SJCRH30 (cell line): ENCODE data around the gene ME3. TPM values are rescaled to one million over a fixed set of nuclear protein-coding genes. Genes with fewer than 3 reads are reported as not detected.

Source experiments
- DNase-seq, 2 experiments: peaks; one replicate each; pipeline ENCODE4 v3.0.0-alpha.2; 2015 to 2020
- H3K27ac ChIP-seq: fragments of 250-450 bp; sonication (Bioruptor Pico); 2 replicates; pipeline ENCODE4 v1.5.1; 2020; ENCODE audit warnings: mild to moderate bottlenecking, moderate library complexity
- H3K27me3 ChIP-seq: fragments of 250-450 bp; sonication (Bioruptor Pico); 2 replicates; pipeline ENCODE4 v1.5.1; 2020; ENCODE audit warnings: mild to moderate bottlenecking, moderate library complexity
- H3K36me3 ChIP-seq: fragments of 250-450 bp; sonication (Bioruptor Pico); 2 replicates; pipeline ENCODE4 v1.5.1; 2020; ENCODE audit warnings: mild to moderate bottlenecking, moderate library complexity
- H3K4me1 ChIP-seq: fragments of 250-450 bp; sonication (Bioruptor Pico); 2 replicates; pipeline ENCODE4 v1.5.1; 2020; ENCODE audit warnings: mild to moderate bottlenecking, moderate library complexity
- H3K4me3 ChIP-seq: fragments of 250-450 bp; sonication (Bioruptor Pico); 2 replicates; pipeline ENCODE4 v1.5.1; 2020; ENCODE audit warnings: mild to moderate bottlenecking, moderate library complexity
- H3K9me3 ChIP-seq: fragments of 250-450 bp; sonication (Bioruptor Pico); replicated peaks from 2 replicates; pipeline ENCODE4 v1.5.1; 2020; ENCODE audit warnings: mild to moderate bottlenecking, moderate library complexity
- total RNA-seq: library from RNA; depleted of rRNA; stranded (reverse); fragments of >200 nt; shearing (Covaris generic); gene quantifications from 2 replicates; pipeline ENCODE4 v1.2.3, GENCODE V29; 2014

The ME3 gene
- total RNA-seq, 1 experiment from 2014 or later = not detected

- DNase-seq = peak; percentile 37 to 64
- H3K36me3 ChIP-seq = no peaks in the 10 kb centered on the region
- no peaks in the 10 kb centered on the region for H3K27me3 ChIP-seq
- H3K9me3 ChIP-seq = no peaks in the 10 kb centered on the region
- no peak overlapping the region for H3K4me3 ChIP-seq
- no peak overlapping the region for H3K27ac ChIP-seq
- peaks cover 20% of the 10 kb centered on the region for H3K4me1 ChIP-seq
Observed at GRCh38 chr11:86678823-86679222, 6.4 kb upstream of the ME3 start.

GRCh38 chr11:86678296-86678695 is 5.9 kb upstream of the ME3 start:
- DNase-seq = peak in 1 of 2 experiments; percentile 28

GRCh38 chr11:86676533-86677154 is 4.2 kb upstream of the ME3 start:
- Histone ChIP-seq H3K9me3 (no peaks in the 10 kb centered on the region), H3K27me3 (no peaks in the 10 kb centered on the region), H3K27ac (no peak overlapping the region), H3K4me3 (no peak overlapping the region), H3K36me3 (no peaks in the 10 kb centered on the region), H3K4me1 (peaks cover 20% of the 10 kb centered on the region)
- DNase-seq = peak; percentile 23 to 57

More at GRCh38 chr11:86678296-86678695, 5.9 kb upstream of the ME3 start:
- Histone ChIP-seq H3K4me1 (peaks cover 20% of the 10 kb centered on the region), H3K36me3 (no peaks in the 10 kb centered on the region), H3K27ac (no peak overlapping the region), H3K27me3 (no peaks in the 10 kb centered on the region), H3K4me3 (no peak overlapping the region), H3K9me3 (no peaks in the 10 kb centered on the region)

GRCh38 chr11:86676010-86676409 is 3.6 kb upstream of the ME3 start:
- DNase-seq = no peak
- Histone ChIP-seq H3K27me3 (no peaks in the 10 kb centered on the region), H3K9me3 (no peaks in the 10 kb centered on the region), H3K4me1 (peaks cover 20% of the 10 kb centered on the region), H3K4me3 (no peak overlapping the region), H3K36me3 (no peaks in the 10 kb centered on the region), H3K27ac (no peak overlapping the region)

- DNase-seq = no peak
- no peak overlapping the region for H3K4me3 ChIP-seq
- no peaks in the 10 kb centered on the region for H3K27me3 ChIP-seq
- peaks cover 20% of the 10 kb centered on the region for H3K4me1 ChIP-seq
- no peaks in the 10 kb centered on the region for H3K9me3 ChIP-seq
- no peak overlapping the region for H3K27ac ChIP-seq
- no peaks in the 10 kb centered on the region for H3K36me3 ChIP-seq
Observed at GRCh38 chr11:86675017-86675416, 2.6 kb upstream of the ME3 start.

GRCh38 chr11:86673872-86674750 is 1.7 kb upstream of the ME3 start:
- H3K27ac ChIP-seq = no peak overlapping the region
- DNase-seq = no peak
- H3K36me3 ChIP-seq = no peaks in the 10 kb centered on the region
- H3K4me3 ChIP-seq = no peak overlapping the region
- H3K27me3 ChIP-seq = no peaks in the 10 kb centered on the region; the same call in 1 of the 2 replicates
- H3K4me1 ChIP-seq = peaks cover 18% of the 10 kb centered on the region
- H3K9me3 ChIP-seq = no peaks in the 10 kb centered on the region

DNA sequence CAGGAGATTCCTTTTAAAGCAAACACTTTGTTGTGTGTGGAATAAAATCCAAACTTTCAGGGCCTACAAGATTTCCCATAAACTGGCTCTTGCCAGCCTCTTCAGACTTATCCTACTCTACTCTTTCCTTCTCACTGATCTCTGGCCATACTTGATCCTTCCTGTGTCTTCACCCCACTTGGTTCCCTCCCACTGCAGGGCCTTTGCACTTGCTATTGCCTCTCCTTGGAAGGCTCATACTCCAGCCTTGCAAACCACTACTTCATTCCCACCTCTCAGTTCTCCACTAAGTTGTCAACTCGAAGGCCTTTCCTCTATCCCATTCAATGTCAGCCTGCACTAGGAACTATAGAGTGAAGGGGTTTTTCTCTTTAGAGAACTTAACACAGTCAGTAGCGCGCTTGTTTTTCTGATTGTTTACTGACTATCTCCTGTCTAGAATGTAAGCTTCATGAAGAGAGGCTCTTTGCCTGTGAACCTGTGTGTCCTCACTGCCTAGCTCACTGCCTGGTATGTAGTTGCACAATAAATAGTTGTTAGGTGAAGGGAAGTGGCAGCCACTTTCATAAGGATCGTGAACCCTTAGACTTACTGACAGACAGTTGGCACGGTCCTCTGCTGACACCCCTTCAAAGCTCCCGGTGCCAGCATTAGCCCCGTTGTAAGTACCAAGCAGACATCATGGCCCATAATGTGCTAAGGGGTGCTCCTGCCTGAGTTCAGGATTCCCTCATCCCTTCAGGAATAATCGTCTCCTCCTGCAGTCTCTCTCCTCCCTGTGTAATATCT is 833 bp upstream of the ME3 start:
- Histone ChIP-seq H3K27me3 (no peaks in the 10 kb centered on the region; the same call in 1 of the 2 replicates), H3K4me1 (peaks cover 9% of the 10 kb centered on the region), H3K36me3 (no peaks in the 10 kb centered on the region), H3K4me3 (no peak overlapping the region), H3K27ac (no peak overlapping the region), H3K9me3 (no peaks in the 10 kb centered on the region)
- no peak for DNase-seq

GRCh38 chr11:86671531-86672006 is 847 bp downstream of the ME3 start:
- Histone ChIP-seq H3K4me3 (no peak overlapping the region), H3K27ac (no peak overlapping the region)
- no peak for DNase-seq

DNA sequence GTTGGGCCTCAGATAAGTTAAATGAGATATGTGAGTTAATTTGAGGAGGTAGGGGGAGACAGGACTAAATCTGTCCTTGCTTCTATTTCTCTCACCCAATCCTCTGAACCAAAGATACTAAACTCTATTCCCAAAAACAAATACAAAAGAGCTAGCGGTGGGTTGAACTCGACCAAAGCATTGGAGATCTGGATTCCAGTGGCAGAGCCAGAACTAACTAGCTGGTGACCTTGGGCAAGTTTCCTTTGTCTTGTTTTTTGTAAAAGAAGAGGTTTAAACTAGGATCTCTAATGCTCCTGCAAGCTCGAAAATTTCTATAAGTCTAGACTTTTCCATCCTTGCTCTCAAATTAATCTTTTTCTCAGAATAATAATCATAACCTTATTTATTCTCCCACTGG is 1.5 kb downstream of the ME3 start:
- no peaks in the 10 kb centered on the region for H3K4me1 ChIP-seq
- no peak for DNase-seq
- peaks cover 2% of the 10 kb centered on the region for H3K27me3 ChIP-seq
- no peak overlapping the region for H3K27ac ChIP-seq
- H3K4me3 ChIP-seq = no peak overlapping the region
- no peaks in the 10 kb centered on the region for H3K36me3 ChIP-seq
- H3K9me3 ChIP-seq = no peaks in the 10 kb centered on the region

More at GRCh38 chr11:86671531-86672006, 847 bp downstream of the ME3 start:
- Histone ChIP-seq H3K36me3 (no peaks in the 10 kb centered on the region), H3K27me3 (no peaks in the 10 kb centered on the region; the same call in 1 of the 2 replicates), H3K9me3 (no peaks in the 10 kb centered on the region), H3K4me1 (no peaks in the 10 kb centered on the region)

DNA sequence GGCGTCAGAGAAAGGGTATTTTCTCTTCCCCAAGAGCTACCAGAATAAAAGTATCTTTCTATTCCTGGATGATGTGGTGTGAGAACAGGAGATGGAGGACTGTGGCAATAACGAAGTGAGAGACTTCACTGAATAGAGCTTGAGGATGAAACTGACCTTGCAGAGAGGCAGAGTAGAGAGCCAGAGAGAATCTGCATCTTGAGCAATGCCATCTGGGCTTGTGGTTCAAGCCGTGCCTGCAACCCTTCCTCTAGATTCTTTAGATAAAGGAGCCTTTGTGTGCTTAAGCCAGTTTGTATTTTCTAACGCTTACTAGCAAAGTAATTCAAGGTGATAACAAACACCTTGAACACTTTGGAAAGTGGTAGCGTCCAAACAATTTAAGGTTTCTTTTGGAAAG is 2.2 kb downstream of the ME3 start:
- H3K4me1 ChIP-seq = no peaks in the 10 kb centered on the region
- no peaks in the 10 kb centered on the region for H3K36me3 ChIP-seq
- DNase-seq = no peak
- no peak overlapping the region for H3K27ac ChIP-seq
- H3K27me3 ChIP-seq = peaks cover 2% of the 10 kb centered on the region
- H3K4me3 ChIP-seq = no peak overlapping the region
- H3K9me3 ChIP-seq = no peaks in the 10 kb centered on the region

- no peaks in the 10 kb centered on the region for H3K36me3 ChIP-seq
- no peak overlapping the region for H3K27ac ChIP-seq
Observed at GRCh38 chr11:86669424-86669823, 3.0 kb downstream of the ME3 start.

DNA sequence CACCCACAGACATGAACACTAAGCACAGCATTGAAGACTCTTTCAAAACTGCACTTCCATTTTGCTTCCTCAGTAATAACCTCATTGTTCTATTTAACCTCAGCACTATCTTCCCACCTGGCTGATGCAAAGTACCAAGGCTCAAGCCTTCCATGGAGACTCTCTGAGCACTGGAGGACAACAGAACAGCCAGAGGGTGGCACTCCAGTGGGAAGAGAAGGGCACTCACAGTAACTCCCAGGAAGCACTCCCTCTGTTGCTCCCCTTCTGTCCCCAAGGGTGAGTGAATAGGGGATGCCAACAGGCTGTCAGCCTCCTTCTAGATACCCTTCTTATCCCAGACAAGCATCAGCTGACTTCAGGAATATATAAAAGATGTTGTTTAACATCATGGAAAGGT is 3.5 kb downstream of the ME3 start:
- Histone ChIP-seq H3K9me3 (no peaks in the 10 kb centered on the region), H3K27me3 (peaks cover 5% of the 10 kb centered on the region), H3K27ac (no peak overlapping the region), H3K4me1 (no peaks in the 10 kb centered on the region), H3K36me3 (no peaks in the 10 kb centered on the region), H3K4me3 (no peak overlapping the region)
- no peak for DNase-seq

More at GRCh38 chr11:86669424-86669823, 3.0 kb downstream of the ME3 start:
- H3K4me3 ChIP-seq = no peak overlapping the region
- DNase-seq = no peak
- H3K9me3 ChIP-seq = no peaks in the 10 kb centered on the region
- no peaks in the 10 kb centered on the region for H3K4me1 ChIP-seq
- peaks cover 5% of the 10 kb centered on the region for H3K27me3 ChIP-seq

GRCh38 chr11:86666193-86666592 is 6.2 kb downstream of the ME3 start:
- DNase-seq = no peak
- Histone ChIP-seq H3K27me3 (peaks cover 5% of the 10 kb centered on the region), H3K27ac (no peak overlapping the region), H3K4me3 (no peak overlapping the region), H3K36me3 (no peaks in the 10 kb centered on the region), H3K4me1 (no peaks in the 10 kb centered on the region), H3K9me3 (no peaks in the 10 kb centered on the region)

DNA sequence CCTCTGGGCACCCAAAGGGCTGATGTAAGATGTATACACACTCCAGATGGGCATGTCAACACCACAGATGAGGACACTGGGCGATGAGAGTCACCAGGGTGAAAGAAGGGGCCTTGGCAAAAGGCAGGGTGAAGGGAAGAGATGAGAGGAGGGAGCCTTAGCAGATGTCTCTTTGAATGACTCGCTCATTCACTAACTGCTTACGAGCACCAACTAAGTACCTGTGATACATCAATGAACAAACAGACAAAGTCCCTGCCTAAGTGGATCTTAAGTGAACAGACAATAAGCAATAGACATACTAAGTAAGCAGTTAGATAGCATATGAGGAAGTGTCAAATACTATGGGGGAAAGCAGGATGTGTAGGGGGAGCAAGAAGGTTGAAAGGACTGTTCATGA is 7.5 kb downstream of the ME3 start:
- no peak for DNase-seq
- Histone ChIP-seq H3K9me3 (no peaks in the 10 kb centered on the region), H3K27me3 (peaks cover 5% of the 10 kb centered on the region), H3K4me1 (no peaks in the 10 kb centered on the region), H3K4me3 (no peak overlapping the region), H3K27ac (no peak overlapping the region), H3K36me3 (no peaks in the 10 kb centered on the region)

DNA sequence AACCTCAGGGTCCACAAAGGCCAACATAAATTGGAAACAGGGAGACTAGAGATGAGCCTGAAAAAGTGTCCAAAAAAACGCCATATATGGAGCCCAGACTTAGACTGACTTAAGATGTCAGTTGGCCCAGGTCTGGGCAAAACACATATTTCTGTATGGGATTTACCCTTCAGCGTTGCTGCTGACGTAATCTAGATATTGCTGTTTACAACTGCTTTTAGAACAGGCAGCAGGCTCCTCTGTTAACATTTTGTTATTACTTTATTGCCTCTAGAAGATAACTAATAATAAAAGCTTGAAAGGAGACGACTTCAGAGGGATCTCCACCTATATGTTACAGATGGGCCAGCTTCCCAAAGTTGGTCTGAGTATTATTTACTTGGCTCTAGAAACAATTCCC is 8.7 kb downstream of the ME3 start:
- Histone ChIP-seq H3K27me3 (peaks cover 5% of the 10 kb centered on the region), H3K27ac (no peak overlapping the region), H3K4me3 (no peak overlapping the region), H3K9me3 (no peaks in the 10 kb centered on the region), H3K36me3 (no peaks in the 10 kb centered on the region), H3K4me1 (no peaks in the 10 kb centered on the region)
- no peak for DNase-seq
